ENCODE results near the gene IL4R. TPM values are rescaled to one million over a fixed set of nuclear protein-coding genes. Genes with fewer than 3 reads are reported as not detected.

IL4R gene
- total and polyA plus RNA-seq, 2 of the 13 experiments (the other 11 are each of a cell fraction or from before 2014, with no cell fraction given), result 15.9 to 49.6 TPM

GRCh38 chr16:27313422-27314160 is at the start of gene IL4R (continued):
- TF ChIP-seq, protein P1, sequence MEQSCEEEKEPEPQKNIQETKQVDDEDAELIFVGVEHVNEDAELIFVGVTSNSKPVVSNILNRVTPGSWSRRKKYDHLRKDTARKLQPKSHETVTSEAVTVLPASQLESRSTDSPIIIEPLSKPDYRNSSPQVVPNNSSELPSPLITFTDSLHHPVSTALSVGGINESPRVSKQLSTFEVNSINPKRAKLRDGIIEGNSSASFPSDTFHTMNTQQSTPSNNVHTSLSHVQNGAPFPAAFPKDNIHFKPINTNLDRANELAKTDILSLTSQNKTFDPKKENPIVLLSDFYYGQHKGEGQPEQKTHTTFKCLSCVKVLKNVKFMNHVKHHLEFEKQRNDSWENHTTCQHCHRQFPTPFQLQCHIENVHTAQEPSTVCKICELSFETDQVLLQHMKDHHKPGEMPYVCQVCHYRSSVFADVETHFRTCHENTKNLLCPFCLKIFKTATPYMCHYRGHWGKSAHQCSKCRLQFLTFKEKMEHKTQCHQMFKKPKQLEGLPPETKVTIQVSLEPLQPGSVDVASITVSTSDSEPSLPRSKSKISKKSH (CRISPR knock-in tag; IDR thresholded peaks at IDR 0.05; ENCODE audit: borderline replicate concordance), result no peak
- TF ChIP-seq SAP130 (CRISPR knock-in tag; IDR thresholded peaks at IDR 0.05; ENCODE audit: low read depth) (peak; percentile 85), YEATS4 (CRISPR knock-in tag; IDR thresholded peaks at IDR 0.05; ENCODE audit: borderline replicate concordance) (peak; percentile 82), ZNF12 (CRISPR knock-in tag; IDR thresholded peaks at IDR 0.05) (no peak), MNT (IDR thresholded peaks at IDR 0.05) (no peak), TIGD3 (CRISPR knock-in tag; IDR thresholded peaks at IDR 0.05; ENCODE audit: borderline replicate concordance) (0 out of 2 replicates have a peak, but pooled peaks have one; percentile 23), ZNF510 (CRISPR knock-in tag; IDR thresholded peaks at IDR 0.05; ENCODE audit: low read depth) (no peak; the same call in 1 of the 2 replicates), ATF1 (CRISPR knock-in tag; IDR thresholded peaks at IDR 0.05) (no peak), NFKBIZ (CRISPR knock-in tag; IDR thresholded peaks at IDR 0.05) (peak; percentile 69; the same call in 1 of the 2 replicates), SMC3 (IDR thresholded peaks at IDR 0.05; ENCODE audit: low read length) (no peak), SRSF4 (IDR thresholded peaks at IDR 0.05; ENCODE audit: low read depth, low read length, poor library complexity, severe bottlenecking) (no peak), ZNF616 (CRISPR knock-in tag; IDR thresholded peaks at IDR 0.05; ENCODE audit: low read depth) (no peak; the same call in 1 of the 2 replicates), SMYD3 (CRISPR knock-in tag; IDR thresholded peaks at IDR 0.05) (no peak), ZNF772 (CRISPR knock-in tag; IDR thresholded peaks at IDR 0.05) (no peak), THAP11 (CRISPR knock-in tag; IDR thresholded peaks at IDR 0.05) (peak; percentile 48), ZMAT3 (CRISPR knock-in tag; conservative IDR thresholded peaks at IDR 0.05) (no peak), ZNF543 (CRISPR knock-in tag; IDR thresholded peaks at IDR 0.05) (peak; percentile 28; the same call in 1 of the 2 replicates), ZNF773 (CRISPR knock-in tag; IDR thresholded peaks at IDR 0.05; ENCODE audit: borderline replicate concordance) (no peak), PHF21A (CRISPR knock-in tag; IDR thresholded peaks at IDR 0.05) (peak; percentile 75; the same call in 1 of the 2 replicates), NKX3-1 (CRISPR knock-in tag; IDR thresholded peaks at IDR 0.05) (no peak; the same call in 1 of the 2 replicates), JUN (CRISPR knock-in tag; IDR thresholded peaks at IDR 0.05) (no peak), U2AF1 (optimal IDR thresholded peaks at IDR 0.05; ENCODE audit: low read depth, low read length) (no peak), RXRB (CRISPR knock-in tag; IDR thresholded peaks at IDR 0.05; ENCODE audit: borderline replicate concordance) (peak; percentile 70; the same call in 1 of the 2 replicates)
- TF ChIP-seq, protein P2, sequence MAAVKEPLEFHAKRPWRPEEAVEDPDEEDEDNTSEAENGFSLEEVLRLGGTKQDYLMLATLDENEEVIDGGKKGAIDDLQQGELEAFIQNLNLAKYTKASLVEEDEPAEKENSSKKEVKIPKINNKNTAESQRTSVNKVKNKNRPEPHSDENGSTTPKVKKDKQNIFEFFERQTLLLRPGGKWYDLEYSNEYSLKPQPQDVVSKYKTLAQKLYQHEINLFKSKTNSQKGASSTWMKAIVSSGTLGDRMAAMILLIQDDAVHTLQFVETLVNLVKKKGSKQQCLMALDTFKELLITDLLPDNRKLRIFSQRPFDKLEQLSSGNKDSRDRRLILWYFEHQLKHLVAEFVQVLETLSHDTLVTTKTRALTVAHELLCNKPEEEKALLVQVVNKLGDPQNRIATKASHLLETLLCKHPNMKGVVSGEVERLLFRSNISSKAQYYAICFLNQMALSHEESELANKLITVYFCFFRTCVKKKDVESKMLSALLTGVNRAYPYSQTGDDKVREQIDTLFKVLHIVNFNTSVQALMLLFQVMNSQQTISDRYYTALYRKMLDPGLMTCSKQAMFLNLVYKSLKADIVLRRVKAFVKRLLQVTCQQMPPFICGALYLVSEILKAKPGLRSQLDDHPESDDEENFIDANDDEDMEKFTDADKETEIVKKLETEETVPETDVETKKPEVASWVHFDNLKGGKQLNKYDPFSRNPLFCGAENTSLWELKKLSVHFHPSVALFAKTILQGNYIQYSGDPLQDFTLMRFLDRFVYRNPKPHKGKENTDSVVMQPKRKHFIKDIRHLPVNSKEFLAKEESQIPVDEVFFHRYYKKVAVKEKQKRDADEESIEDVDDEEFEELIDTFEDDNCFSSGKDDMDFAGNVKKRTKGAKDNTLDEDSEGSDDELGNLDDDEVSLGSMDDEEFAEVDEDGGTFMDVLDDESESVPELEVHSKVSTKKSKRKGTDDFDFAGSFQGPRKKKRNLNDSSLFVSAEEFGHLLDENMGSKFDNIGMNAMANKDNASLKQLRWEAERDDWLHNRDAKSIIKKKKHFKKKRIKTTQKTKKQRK (IDR thresholded peaks at IDR 0.05; ENCODE audit: low read length), result no peak

All from HepG2 (cell line).